Natural killer cell (primary cell): Measurements from ENCODE around the gene REELD1. TPM values are rescaled to one million over a fixed set of nuclear protein-coding genes. Genes with fewer than 3 reads are reported as not detected.

Source experiments
- ATAC-seq, 3 donors: fragments of 150-1000 bp in 2 of 3; fragments of 200-7000 bp in 1 of 3; cut with Tn5 transposase; 1 replicate in 1 of 3; 2 replicates in 2 of 3; pipeline ENCODE4 v1.10.0; 2021; ENCODE audit warnings: mild to moderate bottlenecking in 2 of 3, moderate library complexity in 2 of 3
- DNase-seq, 2 donors: peaks; one replicate each; pipeline versions ENCODE4 v3.0.0 to v3.0.0-alpha.2; 2013 to 2021; ENCODE audit warnings: mixed read lengths in 1 of 2
- H3K27ac ChIP-seq: one replicate; pipeline ENCODE4 v1.5.1; 2013; ENCODE audit warnings: mild to moderate bottlenecking, low read length
- H3K27me3 ChIP-seq: one replicate; pipeline ENCODE4 v1.6.1; 2013; ENCODE audit warnings: low read length; ENCODE audit not compliant: control insufficient read depth, insufficient read depth
- H3K36me3 ChIP-seq: one replicate; pipeline ENCODE4 v1.6.1; 2013; ENCODE audit warnings: low read length; ENCODE audit not compliant: control insufficient read depth, insufficient read depth
- H3K4me1 ChIP-seq: one replicate; pipeline ENCODE4 v1.6.1; 2013; ENCODE audit warnings: low read length; ENCODE audit not compliant: control insufficient read depth, insufficient read depth
- H3K4me3 ChIP-seq: one replicate; pipeline ENCODE4 v1.5.1; 2013; ENCODE audit warnings: low read length
- H3K9me3 ChIP-seq: one replicate; pipeline ENCODE4 v1.6.1; 2013; ENCODE audit warnings: low read length; ENCODE audit not compliant: control insufficient read depth, insufficient read depth
- H3K27ac Mint-ChIP-seq, 2 donors: one replicate each; pipeline ENCODE4 v1.8.0; 2022; ENCODE audit warnings: mild to moderate bottlenecking in 2 of 2, mixed read lengths in 2 of 2, moderate library complexity in 1 of 2
- H3K27me3 Mint-ChIP-seq, 2 donors: one replicate each; pipeline ENCODE4 v1.8.0; 2022; ENCODE audit warnings: low read depth in 2 of 2, mixed read lengths in 2 of 2
- H3K36me3 Mint-ChIP-seq: one replicate; pipeline ENCODE4 v1.8.0; 2022; ENCODE audit warnings: mixed read lengths
- H3K4me1 Mint-ChIP-seq, 2 donors: one replicate each; pipeline ENCODE4 v1.8.0; 2022; ENCODE audit warnings: mixed read lengths in 2 of 2
- H3K4me3 Mint-ChIP-seq: one replicate; pipeline ENCODE4 v1.8.0; 2022; ENCODE audit warnings: mild to moderate bottlenecking, moderate library complexity, mixed read lengths
- H3K9me3 Mint-ChIP-seq, 2 donors: one replicate each; pipeline ENCODE4 v1.8.0; 2022; ENCODE audit warnings: mixed read lengths in 2 of 2
- CTCF ChIP-seq: fragments of 200-600 bp; IDR thresholded peaks from one replicate; pipeline ENCODE4 v1.8.0; 2022; ENCODE audit warnings: antibody characterized with exemption
- WGBS: methylation state at CpG from one replicate; pipeline ENCODE4 v1.1.7; 2013; ENCODE audit warnings: missing lambda C conversion rate; ENCODE audit not compliant: insufficient coverage; 5-methylcytosine and 5-hydroxymethylcytosine counted together
- intact Hi-C: fragments of 100-400 bp; cut with micrococcal nuclease; formaldehyde crosslinking; loops from one replicate; pipeline ENCODE4 v1.14.2; 2022
- total RNA-seq, 4 donors: library from RNA; stranded (reverse); fragments of 120-200 nt in 1 of 4; gene quantifications; one replicate each; pipeline versions ENCODE4 v1.2.3 to v1.2.4, GENCODE V29; 2013 to 2022

REELD1 gene
- total RNA-seq, 3 donors from 2014 or later (not counting 1 experiment from before 2014, with no cell fraction given) = 0.72 to 2.2 (median 1.1) TPM

GRCh38 chr4:146257511-146257910 lies 43.2 kb downstream of the REELD1 start:
- H3K9me3 Mint-ChIP-seq = no peaks in the 10 kb centered on the region
- H3K27me3 Mint-ChIP-seq = no peaks in the 10 kb centered on the region
- no peak overlapping the region for H3K4me3 ChIP-seq
- intact Hi-C loops = no loop called here
- H3K27me3 ChIP-seq = no peaks in the 10 kb centered on the region
- H3K9me3 ChIP-seq = no peaks in the 10 kb centered on the region
- H3K36me3 Mint-ChIP-seq = peaks cover 6% of the 10 kb centered on the region
- H3K27ac ChIP-seq = no peak overlapping the region
- no peaks in the 10 kb centered on the region for H3K4me1 ChIP-seq
- H3K27ac Mint-ChIP-seq = no peak overlapping the region
- H3K36me3 ChIP-seq = peaks cover 11% of the 10 kb centered on the region
- no CpG with 5 or more reads among the region's 1 CpG for WGBS
- no peak for DNase-seq
- ATAC-seq = no peak
- no peak overlapping the region for H3K4me3 Mint-ChIP-seq
- no peak for TF ChIP-seq CTCF
- H3K4me1 Mint-ChIP-seq = no peaks in the 10 kb centered on the region

- 98% methylated on average over 4 of the region's 4 CpGs for WGBS
- Histone ChIP-seq H3K27me3 (no peaks in the 10 kb centered on the region), H3K36me3 (peaks cover 11% of the 10 kb centered on the region), H3K4me1 (no peaks in the 10 kb centered on the region), H3K4me3 (no peak overlapping the region), H3K9me3 (no peaks in the 10 kb centered on the region), H3K27ac (no peak overlapping the region)
- Mint-ChIP-seq H3K9me3 (no peaks in the 10 kb centered on the region), H3K36me3 (peaks cover 6% of the 10 kb centered on the region), H3K27ac (no peak overlapping the region), H3K4me1 (no peaks in the 10 kb centered on the region), H3K4me3 (no peak overlapping the region), H3K27me3 (no peaks in the 10 kb centered on the region)
- intact Hi-C loops = no loop called here
- no peak for DNase-seq
- no peak for TF ChIP-seq CTCF
- ATAC-seq = no peak
Measured at GRCh38 chr4:146260521-146260920, 46.2 kb downstream of the REELD1 start.

GRCh38 chr4:146261041-146261440 lies 46.7 kb downstream of the REELD1 start:
- no peaks in the 10 kb centered on the region for H3K4me1 Mint-ChIP-seq
- intact Hi-C loops = no loop called here
- no peak for TF ChIP-seq CTCF
- no peak for ATAC-seq
- H3K4me3 ChIP-seq = no peak overlapping the region
- DNase-seq = no peak
- no peak overlapping the region for H3K27ac ChIP-seq
- no peaks in the 10 kb centered on the region for H3K9me3 Mint-ChIP-seq
- 97% methylated on average over 2 of the region's 2 CpGs for WGBS
- H3K27me3 ChIP-seq = no peaks in the 10 kb centered on the region
- no peak overlapping the region for H3K4me3 Mint-ChIP-seq
- no peak overlapping the region for H3K27ac Mint-ChIP-seq
- no peaks in the 10 kb centered on the region for H3K9me3 ChIP-seq
- H3K4me1 ChIP-seq = no peaks in the 10 kb centered on the region
- H3K36me3 Mint-ChIP-seq = peaks cover 6% of the 10 kb centered on the region
- H3K27me3 Mint-ChIP-seq = no peaks in the 10 kb centered on the region
- peaks cover 10% of the 10 kb centered on the region for H3K36me3 ChIP-seq

GRCh38 chr4:146263793-146264192 lies 49.5 kb downstream of the REELD1 start:
- H3K4me1 ChIP-seq = no peaks in the 10 kb centered on the region
- Mint-ChIP-seq H3K4me1 (no peaks in the 10 kb centered on the region), H3K27ac (no peak overlapping the region), H3K36me3 (no peaks in the 10 kb centered on the region), H3K27me3 (no peaks in the 10 kb centered on the region), H3K9me3 (no peaks in the 10 kb centered on the region), H3K4me3 (no peak overlapping the region)
- no peaks in the 10 kb centered on the region for H3K27me3 ChIP-seq
- ATAC-seq (no peak), DNase-seq (no peak)
- intact Hi-C loops = no loop called here
- no peak for TF ChIP-seq CTCF
- H3K27ac ChIP-seq = no peak overlapping the region
- H3K36me3 ChIP-seq = no peaks in the 10 kb centered on the region
- no peaks in the 10 kb centered on the region for H3K9me3 ChIP-seq
- H3K4me3 ChIP-seq = no peak overlapping the region
